Esophagus squamous epithelium (tissue), 4 donors: ENCODE measurements around the gene COA7.

ENCODE experiments used
- CTCF ChIP-seq, 6 experiments: fragments of 450-650 bp in 4 of 6; fragments of 200-600 bp in 2 of 6; sonication (generic) in 2 of 6; IDR thresholded peaks; one replicate each; pipeline ENCODE4 v1.5.1; 2016 to 2019; ENCODE audit warnings: antibody characterized with exemption in 6 of 6, mild to moderate bottlenecking in 4 of 6, moderate library complexity in 4 of 6
- POLR2A ChIP-seq, 4 donors: fragments of 450-650 bp; IDR thresholded peaks; one replicate each; pipeline ENCODE4 v1.6.1; 2017; ENCODE audit warnings: antibody characterized with exemption in 4 of 4, mild to moderate bottlenecking in 4 of 4, moderate library complexity in 3 of 4

DNA sequence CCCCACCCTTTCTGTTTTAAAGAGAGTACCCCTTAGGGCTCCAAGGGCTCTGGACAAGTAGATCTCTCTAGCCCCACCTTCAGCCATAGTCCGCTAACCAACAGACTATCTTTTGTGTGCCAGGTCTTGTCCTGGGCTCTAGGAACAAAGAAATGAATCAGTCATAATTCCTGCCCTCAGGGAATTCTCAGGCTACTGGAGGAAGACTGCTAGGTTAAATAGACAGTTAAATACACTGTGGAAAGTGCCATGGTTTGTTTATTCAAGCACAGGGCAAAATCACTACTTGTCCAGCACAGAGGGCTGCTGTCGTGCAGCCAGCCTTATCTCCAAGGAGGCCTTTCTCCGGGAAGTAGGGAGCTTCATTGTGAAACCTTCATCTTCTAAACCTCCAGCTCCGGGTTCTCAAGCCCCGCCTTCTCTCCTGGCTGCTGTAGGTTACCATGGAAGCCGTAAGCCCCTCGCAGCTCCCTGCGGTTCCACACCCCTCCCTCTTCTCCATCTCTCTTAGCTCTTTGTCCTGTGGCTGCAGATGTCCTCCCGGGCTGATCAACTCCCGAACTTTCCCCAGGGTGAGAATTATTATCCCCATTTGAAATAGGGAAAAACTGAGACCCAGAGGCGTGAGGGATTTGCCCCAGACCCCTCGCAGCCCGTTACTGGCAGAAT is 35.4 kb downstream of the COA7 start:
- TF ChIP-seq CTCF (IDR thresholded peaks at IDR 0.05) (no peak), POLR2A (IDR thresholded peaks at IDR 0.05) (no peak)
